Astrocyte (in vitro differentiated cells and primary cell): ENCODE results near the gene MYEOV.

Source experiments
- EZH2 ChIP-seq: IDR thresholded peaks from 2 replicates; pipeline ENCODE4 v1.6.1; 2012; ENCODE audit warnings: mild to moderate bottlenecking, low read length, inconsistent platforms; ENCODE audit not compliant: insufficient read depth
- TF ChIP-seq, protein P1 (sequence below): IDR thresholded peaks from 2 replicates; pipeline ENCODE4 v1.5.1; 2011; ENCODE audit warnings: low read depth, mild to moderate bottlenecking, inconsistent platforms, low read length, moderate library complexity; ENCODE audit not compliant: insufficient read depth

- TF ChIP-seq, protein P1, sequence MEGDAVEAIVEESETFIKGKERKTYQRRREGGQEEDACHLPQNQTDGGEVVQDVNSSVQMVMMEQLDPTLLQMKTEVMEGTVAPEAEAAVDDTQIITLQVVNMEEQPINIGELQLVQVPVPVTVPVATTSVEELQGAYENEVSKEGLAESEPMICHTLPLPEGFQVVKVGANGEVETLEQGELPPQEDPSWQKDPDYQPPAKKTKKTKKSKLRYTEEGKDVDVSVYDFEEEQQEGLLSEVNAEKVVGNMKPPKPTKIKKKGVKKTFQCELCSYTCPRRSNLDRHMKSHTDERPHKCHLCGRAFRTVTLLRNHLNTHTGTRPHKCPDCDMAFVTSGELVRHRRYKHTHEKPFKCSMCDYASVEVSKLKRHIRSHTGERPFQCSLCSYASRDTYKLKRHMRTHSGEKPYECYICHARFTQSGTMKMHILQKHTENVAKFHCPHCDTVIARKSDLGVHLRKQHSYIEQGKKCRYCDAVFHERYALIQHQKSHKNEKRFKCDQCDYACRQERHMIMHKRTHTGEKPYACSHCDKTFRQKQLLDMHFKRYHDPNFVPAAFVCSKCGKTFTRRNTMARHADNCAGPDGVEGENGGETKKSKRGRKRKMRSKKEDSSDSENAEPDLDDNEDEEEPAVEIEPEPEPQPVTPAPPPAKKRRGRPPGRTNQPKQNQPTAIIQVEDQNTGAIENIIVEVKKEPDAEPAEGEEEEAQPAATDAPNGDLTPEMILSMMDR, result no peak
- no peak for TF ChIP-seq EZH2
Measured at GRCh38 chr11:69270941-69271340, 23.0 kb upstream of the MYEOV start.
